Panc1 (cell line): Measurements from ENCODE around the gene ZMIZ2.
"Not testable (repeated sequence)": the region's sequence is repeated elsewhere in the genome, so short reads cannot be mapped to it uniquely, and the experiment has no call there.

Experiments
- POLR2AphosphoS5 ChIP-seq: IDR thresholded peaks from 2 replicates; pipeline ENCODE4 v1.6.1; 2012; ENCODE audit warnings: mild to moderate bottlenecking, low read depth, low read length, moderate library complexity
- TCF7L2 ChIP-seq: IDR thresholded peaks from 2 replicates; pipeline ENCODE4 v1.6.1; 2011; ENCODE audit warnings: mild to moderate bottlenecking, low read depth, low read length, inconsistent platforms
- TF ChIP-seq, protein P1 (sequence below): fragments of 450-650 bp; IDR thresholded peaks from 2 replicates; pipeline ENCODE4 v1.5.1; 2017; ENCODE audit warnings: mild to moderate bottlenecking
- TF ChIP-seq, protein P2 (sequence below), 2 experiments: IDR thresholded peaks; 2 replicates each; pipeline ENCODE4 v1.6.1; 2011 to 2012; ENCODE audit warnings: low read depth in 2 of 2, control low read depth in 1 of 2, low read length in 1 of 2, mild to moderate bottlenecking in 1 of 2, moderate library complexity in 1 of 2; ENCODE audit not compliant: insufficient read depth in 1 of 2

DNA sequence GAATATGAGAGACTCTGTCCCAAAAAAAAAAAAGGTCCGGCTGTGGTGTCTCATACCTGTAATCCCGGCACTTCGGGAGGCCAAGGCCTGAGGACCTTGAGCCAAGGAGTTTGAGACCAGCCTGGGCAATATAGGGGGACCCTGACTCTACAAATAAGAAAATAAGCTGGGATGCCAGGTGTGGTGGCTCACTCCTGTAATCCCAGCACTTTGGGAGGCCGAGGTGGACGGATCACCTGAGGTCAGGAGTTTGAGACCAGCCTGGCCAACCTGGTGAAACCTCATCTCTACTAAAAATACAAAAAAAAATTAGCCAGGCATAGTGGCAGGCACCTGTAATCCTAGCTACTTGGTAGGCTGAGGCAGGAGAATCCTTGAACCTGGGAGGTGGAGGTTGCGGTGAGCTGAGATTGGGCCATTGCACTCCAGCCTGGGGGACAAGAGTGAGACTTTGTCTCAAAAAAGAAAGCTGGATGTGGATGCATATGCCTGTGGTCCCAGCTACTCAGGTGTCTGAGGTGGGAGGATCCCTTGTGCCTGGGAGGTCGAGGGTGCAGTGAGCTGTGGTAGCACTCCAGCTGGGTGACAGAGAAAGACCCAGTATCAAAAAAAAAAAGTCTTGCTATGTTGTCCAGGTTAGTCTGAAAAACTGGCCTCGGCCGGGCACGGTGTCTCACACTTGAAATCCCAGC lies 55.3 kb downstream of the ZMIZ2 start:
- TF ChIP-seq, protein P1, sequence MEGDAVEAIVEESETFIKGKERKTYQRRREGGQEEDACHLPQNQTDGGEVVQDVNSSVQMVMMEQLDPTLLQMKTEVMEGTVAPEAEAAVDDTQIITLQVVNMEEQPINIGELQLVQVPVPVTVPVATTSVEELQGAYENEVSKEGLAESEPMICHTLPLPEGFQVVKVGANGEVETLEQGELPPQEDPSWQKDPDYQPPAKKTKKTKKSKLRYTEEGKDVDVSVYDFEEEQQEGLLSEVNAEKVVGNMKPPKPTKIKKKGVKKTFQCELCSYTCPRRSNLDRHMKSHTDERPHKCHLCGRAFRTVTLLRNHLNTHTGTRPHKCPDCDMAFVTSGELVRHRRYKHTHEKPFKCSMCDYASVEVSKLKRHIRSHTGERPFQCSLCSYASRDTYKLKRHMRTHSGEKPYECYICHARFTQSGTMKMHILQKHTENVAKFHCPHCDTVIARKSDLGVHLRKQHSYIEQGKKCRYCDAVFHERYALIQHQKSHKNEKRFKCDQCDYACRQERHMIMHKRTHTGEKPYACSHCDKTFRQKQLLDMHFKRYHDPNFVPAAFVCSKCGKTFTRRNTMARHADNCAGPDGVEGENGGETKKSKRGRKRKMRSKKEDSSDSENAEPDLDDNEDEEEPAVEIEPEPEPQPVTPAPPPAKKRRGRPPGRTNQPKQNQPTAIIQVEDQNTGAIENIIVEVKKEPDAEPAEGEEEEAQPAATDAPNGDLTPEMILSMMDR = not testable (repeated sequence)
- TF ChIP-seq, protein P2, sequence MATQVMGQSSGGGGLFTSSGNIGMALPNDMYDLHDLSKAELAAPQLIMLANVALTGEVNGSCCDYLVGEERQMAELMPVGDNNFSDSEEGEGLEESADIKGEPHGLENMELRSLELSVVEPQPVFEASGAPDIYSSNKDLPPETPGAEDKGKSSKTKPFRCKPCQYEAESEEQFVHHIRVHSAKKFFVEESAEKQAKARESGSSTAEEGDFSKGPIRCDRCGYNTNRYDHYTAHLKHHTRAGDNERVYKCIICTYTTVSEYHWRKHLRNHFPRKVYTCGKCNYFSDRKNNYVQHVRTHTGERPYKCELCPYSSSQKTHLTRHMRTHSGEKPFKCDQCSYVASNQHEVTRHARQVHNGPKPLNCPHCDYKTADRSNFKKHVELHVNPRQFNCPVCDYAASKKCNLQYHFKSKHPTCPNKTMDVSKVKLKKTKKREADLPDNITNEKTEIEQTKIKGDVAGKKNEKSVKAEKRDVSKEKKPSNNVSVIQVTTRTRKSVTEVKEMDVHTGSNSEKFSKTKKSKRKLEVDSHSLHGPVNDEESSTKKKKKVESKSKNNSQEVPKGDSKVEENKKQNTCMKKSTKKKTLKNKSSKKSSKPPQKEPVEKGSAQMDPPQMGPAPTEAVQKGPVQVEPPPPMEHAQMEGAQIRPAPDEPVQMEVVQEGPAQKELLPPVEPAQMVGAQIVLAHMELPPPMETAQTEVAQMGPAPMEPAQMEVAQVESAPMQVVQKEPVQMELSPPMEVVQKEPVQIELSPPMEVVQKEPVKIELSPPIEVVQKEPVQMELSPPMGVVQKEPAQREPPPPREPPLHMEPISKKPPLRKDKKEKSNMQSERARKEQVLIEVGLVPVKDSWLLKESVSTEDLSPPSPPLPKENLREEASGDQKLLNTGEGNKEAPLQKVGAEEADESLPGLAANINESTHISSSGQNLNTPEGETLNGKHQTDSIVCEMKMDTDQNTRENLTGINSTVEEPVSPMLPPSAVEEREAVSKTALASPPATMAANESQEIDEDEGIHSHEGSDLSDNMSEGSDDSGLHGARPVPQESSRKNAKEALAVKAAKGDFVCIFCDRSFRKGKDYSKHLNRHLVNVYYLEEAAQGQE (IDR thresholded peaks at IDR 0.05; ENCODE audit: insufficient read depth in 1 of 2, low read depth in 2 of 2, low read length in 1 of 2) = not testable (repeated sequence)
- TF ChIP-seq POLR2AphosphoS5 = peak; percentile 56
- not testable (repeated sequence) for TF ChIP-seq TCF7L2
